HEK293 (cell line): ENCODE measurements around the gene MFAP5.
"Not testable (repeated sequence)": the region's sequence is repeated elsewhere in the genome, so short reads cannot be mapped to it uniquely, and the experiment has no call there.

Source experiments
- CTCF ChIP-seq: fragments of 450-650 bp; formaldehyde crosslinking; IDR thresholded peaks from 2 replicates; pipeline ENCODE4 v1.5.1; 2016; ENCODE audit warnings: missing biosample characterization, missing genetic modification characterization
- SP2 ChIP-seq: fragments of 450-650 bp; formaldehyde crosslinking; IDR thresholded peaks from 2 replicates; pipeline ENCODE4 v1.5.1; 2016; ENCODE audit warnings: missing biosample characterization, missing genetic modification characterization
- ZNF510 ChIP-seq: fragments of 450-650 bp; formaldehyde crosslinking; IDR thresholded peaks from 2 replicates; pipeline ENCODE4 v1.5.1; 2018; ENCODE audit warnings: mild to moderate bottlenecking, missing genetic modification characterization, missing biosample characterization; ENCODE audit not compliant: insufficient replicate concordance
- ZNF830 ChIP-seq: fragments of 450-650 bp; IDR thresholded peaks from 2 replicates; pipeline ENCODE4 v1.5.0; 2018; ENCODE audit warnings: missing biosample characterization, missing genetic modification characterization, low read depth, mild to moderate bottlenecking, moderate library complexity
- TF ChIP-seq, protein P1 (sequence below): IDR thresholded peaks from 2 replicates; pipeline ENCODE4 v1.6.1; 2011; ENCODE audit warnings: mild to moderate bottlenecking, low read depth, low read length, borderline replicate concordance

- TF ChIP-seq CTCF (tag by site-specific recombination); ZNF830; ZNF510; SP2 (tag by site-specific recombination): not testable (repeated sequence)
- TF ChIP-seq, protein P1, sequence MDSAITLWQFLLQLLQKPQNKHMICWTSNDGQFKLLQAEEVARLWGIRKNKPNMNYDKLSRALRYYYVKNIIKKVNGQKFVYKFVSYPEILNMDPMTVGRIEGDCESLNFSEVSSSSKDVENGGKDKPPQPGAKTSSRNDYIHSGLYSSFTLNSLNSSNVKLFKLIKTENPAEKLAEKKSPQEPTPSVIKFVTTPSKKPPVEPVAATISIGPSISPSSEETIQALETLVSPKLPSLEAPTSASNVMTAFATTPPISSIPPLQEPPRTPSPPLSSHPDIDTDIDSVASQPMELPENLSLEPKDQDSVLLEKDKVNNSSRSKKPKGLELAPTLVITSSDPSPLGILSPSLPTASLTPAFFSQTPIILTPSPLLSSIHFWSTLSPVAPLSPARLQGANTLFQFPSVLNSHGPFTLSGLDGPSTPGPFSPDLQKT, result not testable (repeated sequence)
Measured at GRCh38 chr12:8613881-8614280, 48.7 kb downstream of the MFAP5 start.
